Activated effector memory CD4-positive, alpha-beta T cell treated with Interleukin-2 at 50 U/mL for 16 hours (primary cell): ENCODE data around the gene ACACA.

Experiments
- DNase-seq: peaks from one replicate; pipeline ENCODE4 v3.0.0-alpha.2; 2020

The ACACA gene

GRCh38 chr17:37340804-37341203 lies 65.8 kb downstream of the ACACA start:
- no peak for DNase-seq

GRCh38 chr17:37339321-37339720 lies 67.3 kb downstream of the ACACA start:
- no peak for DNase-seq

GRCh38 chr17:37338847-37339246 lies 67.8 kb downstream of the ACACA start:
- DNase-seq, result no peak

GRCh38 chr17:37327341-37328090 lies 79.1 kb downstream of the ACACA start:
- DNase-seq, result no peak

- DNase-seq, result no peak
Measured at GRCh38 chr17:37322826-37323561, 83.6 kb downstream of the ACACA start.

- DNase-seq, result no peak
Measured at GRCh38 chr17:37322106-37322505, 84.5 kb downstream of the ACACA start.

GRCh38 chr17:37318931-37319594 lies 87.6 kb downstream of the ACACA start:
- no peak for DNase-seq

GRCh38 chr17:37317867-37318266 lies 88.8 kb downstream of the ACACA start:
- no peak for DNase-seq

GRCh38 chr17:37315601-37316000 lies 91.0 kb downstream of the ACACA start:
- no peak for DNase-seq

- no peak for DNase-seq
Measured at GRCh38 chr17:37312137-37312923, 94.3 kb downstream of the ACACA start.

GRCh38 chr17:37310940-37311339 lies 95.7 kb downstream of the ACACA start:
- no peak for DNase-seq

- no peak for DNase-seq
Measured at GRCh38 chr17:37309051-37309450, 97.6 kb downstream of the ACACA start.

GRCh38 chr17:37305406-37305905 lies 101.2 kb downstream of the ACACA start:
- DNase-seq, result no peak

GRCh38 chr17:37301288-37301687 lies 105.3 kb downstream of the ACACA start:
- no peak for DNase-seq

- DNase-seq, result no peak
Measured at GRCh38 chr17:37300683-37301082, 106.0 kb downstream of the ACACA start.

GRCh38 chr17:37299257-37299980 lies 107.2 kb downstream of the ACACA start:
- DNase-seq, result no peak

- no peak for DNase-seq
Measured at GRCh38 chr17:37295888-37296287, 110.7 kb downstream of the ACACA start.

GRCh38 chr17:37294888-37295287 lies 111.7 kb downstream of the ACACA start:
- DNase-seq, result no peak

GRCh38 chr17:37293770-37294169 lies 112.9 kb downstream of the ACACA start:
- DNase-seq, result no peak

- DNase-seq, result no peak
Measured at GRCh38 chr17:37292429-37293139, 114.1 kb downstream of the ACACA start.

GRCh38 chr17:37291351-37291750 lies 115.3 kb downstream of the ACACA start:
- DNase-seq, result no peak
